Bladder microvascular endothelial cell (primary cell): ENCODE results near the gene PPP4R3C. TPM values are rescaled to one million over a fixed set of nuclear protein-coding genes. Genes with fewer than 3 reads are reported as not detected.

Source experiments
- total RNA-seq: library from RNA; depleted of rRNA; stranded (reverse); fragments of >200 nt; gene quantifications from 2 replicates; pipeline ENCODE4 v1.2.3, GENCODE V29; 2014

Gene PPP4R3C
- total RNA-seq = not detected in 2 replicates

GRCh38 chrX:27463187-27463586, at the start of gene PPP4R3C:
PPP4R3C (minus strand) TSS chrX:27463341; CDS start chrX:27463296, 45 bp downstream.

Other genes starting within 250 kb of the PPP4R3C start
- not detected in 2 replicates for gene DCAF8L2, start 127.0 kb upstream of the PPP4R3C start, total RNA-seq